DND-41 (cell line): ENCODE measurements around the gene EPB41.

ENCODE experiments used
- EZH2 ChIP-seq: IDR thresholded peaks from 3 replicates; pipeline ENCODE4 v1.6.1; 2012; ENCODE audit warnings: borderline replicate concordance, low read depth, mild to moderate bottlenecking, moderate library complexity, low read length, inconsistent platforms; ENCODE audit not compliant: severe bottlenecking
- TF ChIP-seq, protein P1 (sequence below): IDR thresholded peaks from 2 replicates; pipeline ENCODE4 v1.5.1; 2012; ENCODE audit warnings: borderline replicate concordance, low read length, moderate library complexity, mild to moderate bottlenecking; ENCODE audit not compliant: poor library complexity, severe bottlenecking; ENCODE audit errors: extremely low read depth

DNA sequence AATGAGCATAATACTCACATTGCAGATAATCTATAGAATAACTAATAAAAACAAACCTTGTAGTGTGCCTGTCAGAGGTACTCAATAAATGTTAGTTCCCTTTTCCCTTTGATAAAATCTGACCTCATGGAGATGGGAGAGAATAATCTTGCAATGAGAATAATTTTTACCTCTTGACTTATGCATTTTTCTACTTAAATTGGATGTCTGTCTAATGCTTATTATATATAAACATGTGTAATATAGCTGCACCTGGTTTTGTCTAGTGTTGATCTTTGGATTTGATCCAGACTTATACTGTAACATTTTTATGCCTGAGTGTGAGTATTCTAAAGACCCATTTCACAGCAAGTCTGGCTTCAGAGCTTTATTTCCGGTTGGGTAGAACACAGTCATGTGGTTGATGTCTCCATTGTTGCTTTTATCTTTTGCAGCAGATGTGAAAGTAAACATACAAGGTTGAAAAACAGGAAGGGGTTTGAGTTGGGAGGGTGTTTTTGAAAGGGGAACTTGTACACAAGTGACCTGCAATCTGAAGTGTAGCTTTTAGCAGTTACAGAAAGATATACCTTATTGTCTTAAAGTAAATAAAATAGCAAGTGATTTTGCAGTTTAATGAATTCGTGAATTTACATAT lies 12.4 kb downstream of the EPB41 start:
- TF ChIP-seq, protein P1, sequence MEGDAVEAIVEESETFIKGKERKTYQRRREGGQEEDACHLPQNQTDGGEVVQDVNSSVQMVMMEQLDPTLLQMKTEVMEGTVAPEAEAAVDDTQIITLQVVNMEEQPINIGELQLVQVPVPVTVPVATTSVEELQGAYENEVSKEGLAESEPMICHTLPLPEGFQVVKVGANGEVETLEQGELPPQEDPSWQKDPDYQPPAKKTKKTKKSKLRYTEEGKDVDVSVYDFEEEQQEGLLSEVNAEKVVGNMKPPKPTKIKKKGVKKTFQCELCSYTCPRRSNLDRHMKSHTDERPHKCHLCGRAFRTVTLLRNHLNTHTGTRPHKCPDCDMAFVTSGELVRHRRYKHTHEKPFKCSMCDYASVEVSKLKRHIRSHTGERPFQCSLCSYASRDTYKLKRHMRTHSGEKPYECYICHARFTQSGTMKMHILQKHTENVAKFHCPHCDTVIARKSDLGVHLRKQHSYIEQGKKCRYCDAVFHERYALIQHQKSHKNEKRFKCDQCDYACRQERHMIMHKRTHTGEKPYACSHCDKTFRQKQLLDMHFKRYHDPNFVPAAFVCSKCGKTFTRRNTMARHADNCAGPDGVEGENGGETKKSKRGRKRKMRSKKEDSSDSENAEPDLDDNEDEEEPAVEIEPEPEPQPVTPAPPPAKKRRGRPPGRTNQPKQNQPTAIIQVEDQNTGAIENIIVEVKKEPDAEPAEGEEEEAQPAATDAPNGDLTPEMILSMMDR, result no peak
- TF ChIP-seq EZH2, result no peak
